HG02973 (cell line): ENCODE measurements around the gene SOX12.
"Not testable (repeated sequence)": the region's sequence is repeated elsewhere in the genome, so short reads cannot be mapped to it uniquely, and the experiment has no call there.

Source experiments
- ATAC-seq: cut with Tn5 transposase; IDR thresholded peaks from one replicate; pipeline ENCODE4 v1.9.1; 2021; ENCODE audit warnings: moderate library complexity; ENCODE audit not compliant: unreplicated experiment

SOX12 gene

DNA sequence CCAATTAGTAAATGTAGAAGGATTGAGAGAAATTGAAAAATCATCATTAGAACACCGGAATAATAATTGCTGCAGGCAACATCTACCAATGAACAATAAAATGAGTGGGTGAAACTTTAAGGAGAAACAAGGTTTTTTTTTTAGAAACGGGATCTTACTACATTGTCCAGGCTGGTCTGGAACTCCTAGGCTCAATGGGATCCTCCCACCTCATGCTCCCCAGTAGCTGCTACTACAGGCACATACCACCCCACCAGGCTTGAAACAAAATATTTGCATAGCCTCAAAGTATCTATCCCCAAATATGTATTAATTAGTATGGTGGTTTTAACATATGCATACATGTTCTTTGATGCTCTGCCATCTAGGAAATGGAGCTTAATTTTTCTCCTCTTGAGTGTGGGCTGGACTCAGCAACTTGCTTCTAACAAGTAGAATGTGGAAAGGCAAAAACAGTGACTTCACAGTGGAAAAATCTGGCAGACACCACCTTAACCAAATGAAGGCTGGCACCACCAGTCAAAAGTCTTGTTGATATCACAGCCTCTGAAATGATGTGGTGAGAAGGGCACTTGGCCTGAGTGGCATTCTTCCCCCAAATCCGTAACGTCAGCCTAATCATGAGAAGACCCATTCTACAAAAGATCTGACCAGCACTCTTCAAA, 33.7 kb downstream of the SOX12 start:
- no peak for ATAC-seq

DNA sequence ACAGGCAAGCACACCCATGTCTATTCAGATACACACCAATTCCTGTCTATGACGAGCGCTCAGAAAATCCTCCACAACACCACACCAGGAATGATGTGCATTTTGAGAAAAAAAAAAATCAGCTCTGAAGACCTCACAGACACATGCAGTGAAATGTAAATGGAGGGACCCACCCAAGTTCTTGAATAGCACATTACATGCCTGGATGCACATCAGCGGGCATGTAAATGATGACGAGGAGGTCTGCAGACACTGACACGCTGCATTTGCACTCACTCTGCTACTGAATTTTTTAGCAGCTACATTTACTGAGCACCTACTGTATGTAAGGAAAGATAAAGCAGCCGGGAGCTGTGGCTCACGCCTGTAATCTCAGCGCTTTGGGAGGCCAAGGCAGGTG, 36.2 kb downstream of the SOX12 start:
- no peak for ATAC-seq

DNA sequence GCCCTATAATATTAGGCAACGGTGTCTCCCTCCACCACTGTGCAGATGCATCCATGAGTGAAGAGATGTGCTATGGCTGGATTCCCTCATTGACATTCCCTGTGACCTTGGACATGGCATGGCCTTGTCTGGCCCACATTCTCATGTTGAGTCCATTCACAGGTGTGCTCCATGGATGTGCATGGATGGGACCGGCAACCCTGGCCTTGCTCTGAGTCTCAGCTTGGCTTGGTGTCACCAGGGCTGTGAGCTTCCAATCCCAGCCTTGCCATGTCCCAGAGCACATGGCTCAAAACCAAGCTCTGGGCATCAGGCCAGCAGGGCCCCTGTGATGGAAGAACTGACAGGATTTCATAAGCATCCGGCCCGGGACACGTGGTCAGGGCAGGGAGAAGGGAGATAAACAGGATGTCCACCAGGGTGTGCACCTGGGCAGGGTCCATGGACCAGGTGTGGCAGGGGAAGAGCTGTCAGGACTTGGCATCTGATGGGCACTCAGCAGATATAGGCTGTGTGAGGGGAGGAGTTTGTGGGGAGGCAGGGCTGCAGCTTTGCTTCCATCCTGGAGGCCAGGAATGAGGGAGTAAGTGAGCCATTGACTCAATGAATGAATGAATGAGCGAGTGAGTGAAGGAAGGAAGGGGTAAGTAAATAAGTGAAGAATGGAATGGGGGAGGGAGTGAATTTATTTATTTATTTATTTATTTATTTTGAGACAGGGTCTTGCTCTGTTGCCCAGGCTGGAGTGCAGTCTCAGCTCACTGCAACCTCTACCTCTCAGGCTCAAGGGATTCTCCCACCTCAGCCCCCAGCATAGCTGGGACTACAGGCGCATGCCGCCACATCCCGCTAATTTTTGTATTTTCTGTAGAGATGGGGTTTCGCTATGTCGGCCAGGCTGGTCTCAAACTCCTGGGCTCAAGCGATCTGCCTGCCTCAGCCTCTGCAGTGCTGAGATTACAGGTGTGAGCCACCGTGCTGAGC, 37.2 kb downstream of the SOX12 start:
- no peak for ATAC-seq

DNA sequence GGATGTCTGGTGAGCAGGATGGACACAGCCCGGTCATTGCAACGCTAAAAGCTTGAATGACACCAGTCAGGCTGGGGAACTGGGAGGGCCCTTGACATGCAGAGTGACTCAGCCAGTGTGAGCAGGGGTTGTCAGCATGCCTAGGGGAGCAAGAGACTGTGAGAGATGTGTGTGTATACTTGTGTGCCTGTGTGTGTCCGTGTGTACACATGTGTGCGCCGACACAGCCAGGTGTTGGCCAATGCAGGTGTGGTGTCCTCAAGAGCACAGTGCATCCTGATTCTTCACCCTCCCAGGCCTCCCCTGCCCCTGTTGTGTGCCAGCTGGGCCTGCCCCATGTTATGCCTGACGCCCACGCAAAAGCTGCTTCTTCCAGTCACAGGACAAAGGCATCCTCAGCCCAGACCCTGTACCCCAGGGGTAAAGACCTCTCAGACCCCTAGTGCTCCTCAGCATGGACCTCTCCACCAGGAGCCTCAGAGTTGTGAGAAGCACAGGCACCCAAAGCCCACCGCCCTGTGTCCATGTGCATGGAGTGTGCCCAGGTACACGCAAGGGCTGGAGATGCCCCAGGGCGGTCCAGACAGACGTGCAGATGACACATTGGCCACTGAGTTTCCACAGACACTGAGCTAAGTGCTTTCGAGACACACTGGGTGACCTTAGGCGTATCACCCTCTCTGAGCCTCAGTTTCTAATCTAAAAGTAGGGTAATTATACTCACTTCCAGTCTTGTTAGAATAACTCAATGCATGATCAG, 38.1 kb downstream of the SOX12 start:
- no peak for ATAC-seq

DNA sequence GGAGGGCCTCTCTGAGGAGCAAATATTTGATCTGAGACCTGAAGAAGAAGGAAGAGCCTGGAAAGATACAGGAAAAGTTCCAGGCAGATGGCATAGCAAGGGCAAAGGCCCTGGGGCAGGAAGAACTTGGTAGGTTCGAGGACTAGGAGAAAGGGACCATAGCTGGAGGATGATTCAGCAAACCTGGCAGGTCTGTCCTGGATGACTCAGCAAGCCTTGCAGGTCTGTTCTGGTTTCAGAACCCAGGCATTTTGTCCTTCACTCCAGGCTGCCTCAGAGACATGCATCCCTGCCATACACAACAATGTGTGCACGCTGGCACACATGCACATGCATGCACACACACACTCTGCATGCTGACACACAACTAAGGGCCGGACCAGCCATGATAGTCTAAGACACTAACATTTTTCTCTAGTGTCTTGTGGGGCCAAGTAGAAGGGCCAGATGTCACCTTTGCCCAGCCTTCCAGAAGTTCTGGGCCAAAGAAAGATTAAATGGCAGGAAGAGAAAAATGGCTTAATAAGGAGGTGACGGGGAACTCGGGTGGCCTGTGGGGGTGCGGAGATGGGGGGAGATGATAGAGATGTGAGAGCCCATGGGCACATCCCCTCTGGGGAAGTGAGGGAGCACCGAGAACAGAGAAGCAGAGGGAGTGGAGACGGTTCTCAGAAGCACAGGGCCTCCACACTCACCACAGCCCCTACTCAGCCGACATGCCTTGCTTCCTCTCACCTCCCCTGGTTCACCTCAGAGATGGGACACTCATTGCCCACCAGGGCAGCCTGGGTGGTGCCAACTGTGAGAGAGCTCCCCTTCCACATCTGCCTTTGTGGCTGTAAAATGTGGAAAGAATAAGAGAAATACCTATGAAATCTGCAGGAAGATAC, 39.8 kb downstream of the SOX12 start:
- ATAC-seq = no peak

DNA sequence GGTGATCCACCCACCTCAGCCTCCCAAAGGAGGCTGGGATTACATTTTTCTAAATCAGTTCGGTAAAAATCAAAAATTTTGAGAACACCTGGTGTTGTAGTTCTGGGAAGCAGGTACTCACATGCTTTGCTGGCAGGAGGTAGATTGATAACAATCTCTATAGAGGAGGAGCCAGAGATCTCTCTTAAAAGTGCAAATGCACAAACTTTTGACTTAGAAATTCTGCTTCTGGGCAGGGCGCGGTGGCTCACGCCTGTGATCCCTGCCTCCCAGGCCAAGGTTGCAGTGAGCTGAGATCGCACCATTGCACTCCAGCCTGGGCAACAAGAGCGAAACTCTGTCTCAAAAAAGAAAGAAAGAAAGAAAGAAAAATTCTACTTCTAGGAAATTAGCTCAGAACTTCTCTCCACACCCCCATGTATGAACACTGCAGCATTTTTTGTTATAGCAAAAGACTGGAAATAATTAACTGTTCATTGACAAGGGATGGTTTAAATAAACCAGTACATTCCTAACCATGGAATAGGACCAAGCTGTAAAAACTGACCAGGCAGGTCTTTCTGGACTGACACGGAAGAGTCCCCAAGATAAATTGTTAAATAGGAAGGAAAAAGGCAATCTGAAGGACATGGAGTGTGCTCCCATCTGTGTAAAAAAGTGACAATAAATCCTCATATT, 40.8 kb downstream of the SOX12 start:
- ATAC-seq = no peak

DNA sequence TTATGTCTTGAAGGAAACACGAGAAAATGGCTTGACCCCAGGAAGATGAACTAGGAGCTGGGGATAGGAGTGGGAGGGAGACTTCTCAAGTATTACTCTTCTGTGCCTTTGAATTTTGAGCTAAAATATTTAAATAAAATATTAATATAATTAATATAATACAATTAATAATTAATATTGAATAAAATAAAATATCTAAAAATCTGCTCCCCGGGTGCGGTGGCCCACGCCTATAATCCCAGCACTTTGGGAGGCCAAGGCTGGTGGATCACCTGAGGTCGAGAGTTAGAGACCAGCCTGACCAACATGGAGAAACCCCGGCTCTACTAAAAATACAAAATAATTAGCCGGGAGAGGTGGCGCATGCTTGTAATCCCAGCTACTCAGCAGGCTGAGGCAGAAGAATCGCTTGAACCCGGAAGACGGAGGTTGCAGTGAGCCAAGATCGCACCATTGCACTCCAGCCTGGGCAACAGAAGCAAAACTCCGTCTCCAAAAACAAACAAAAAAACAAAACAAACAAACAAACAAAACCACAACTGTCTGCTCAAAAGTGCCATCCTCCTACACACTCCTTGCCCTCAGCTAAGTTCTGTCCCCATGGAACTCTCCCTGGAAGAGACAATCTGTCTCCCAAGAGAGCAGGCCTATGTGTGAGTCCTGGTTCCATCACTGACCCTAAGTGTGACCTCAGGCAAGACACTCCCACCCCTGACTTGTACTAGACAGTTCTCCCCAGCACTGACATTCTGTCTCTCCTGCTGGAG, 41.5 kb downstream of the SOX12 start:
- no peak for ATAC-seq

DNA sequence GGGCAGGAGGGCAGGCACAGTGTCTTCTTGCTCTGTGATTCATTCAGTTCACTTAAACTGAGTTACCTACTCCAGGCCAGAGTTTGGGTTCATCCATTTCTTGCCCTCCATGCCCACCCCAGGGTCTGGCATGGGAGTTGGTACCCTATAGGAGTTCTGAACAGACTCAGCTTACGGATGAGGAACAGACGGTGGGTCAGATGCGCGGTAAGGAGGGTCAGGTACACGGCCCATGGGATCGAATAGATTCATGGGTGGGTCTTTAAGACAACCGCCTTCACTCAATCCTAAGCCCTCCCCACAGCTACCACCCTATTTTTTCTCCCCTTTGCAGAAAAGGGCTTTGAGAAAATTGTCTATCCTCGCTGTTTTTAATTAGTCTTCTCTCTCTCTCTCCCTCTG, 42.1 kb downstream of the SOX12 start:
- no peak for ATAC-seq

DNA sequence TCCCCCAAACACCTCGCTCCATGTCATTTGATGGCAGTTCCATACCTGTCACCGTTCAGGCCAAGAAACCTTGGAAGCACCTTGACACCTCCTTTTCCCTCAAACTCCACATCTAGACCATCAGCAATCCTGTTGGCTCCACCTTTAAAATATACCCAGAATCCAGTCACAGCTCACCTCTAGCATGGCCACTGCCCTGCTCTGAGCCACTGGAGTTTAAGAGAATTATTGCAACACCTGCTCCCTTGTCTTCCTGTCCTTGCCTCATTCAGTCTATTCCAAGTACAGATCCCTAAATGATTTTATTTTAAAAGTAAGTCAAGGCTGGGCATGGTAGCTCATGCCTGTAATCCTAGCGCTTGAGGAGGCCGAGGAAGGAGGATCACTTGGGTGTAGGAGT, 43.6 kb downstream of the SOX12 start:
- no peak for ATAC-seq

DNA sequence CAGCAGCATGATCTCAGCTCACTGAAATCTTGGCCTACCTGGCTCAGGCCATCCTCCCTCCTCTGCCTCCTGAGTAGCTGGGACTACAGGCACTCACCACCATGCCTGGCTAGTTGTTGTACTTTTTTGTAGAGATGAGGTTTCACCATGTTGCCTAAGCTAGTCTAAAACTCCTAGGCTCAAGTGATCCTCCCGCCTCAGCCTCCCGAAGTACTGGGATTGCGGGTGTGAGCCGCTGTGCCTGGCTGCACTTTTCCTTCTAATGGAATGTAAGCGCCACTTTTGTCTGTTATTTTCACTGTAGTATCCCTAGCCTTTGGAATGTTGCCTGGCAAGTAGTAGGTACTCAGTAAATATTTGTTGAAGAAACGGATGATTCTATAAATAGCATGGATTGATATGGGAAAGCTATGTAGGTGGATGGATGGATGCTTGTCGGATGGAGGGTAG, 44.8 kb downstream of the SOX12 start:
- no peak for ATAC-seq

DNA sequence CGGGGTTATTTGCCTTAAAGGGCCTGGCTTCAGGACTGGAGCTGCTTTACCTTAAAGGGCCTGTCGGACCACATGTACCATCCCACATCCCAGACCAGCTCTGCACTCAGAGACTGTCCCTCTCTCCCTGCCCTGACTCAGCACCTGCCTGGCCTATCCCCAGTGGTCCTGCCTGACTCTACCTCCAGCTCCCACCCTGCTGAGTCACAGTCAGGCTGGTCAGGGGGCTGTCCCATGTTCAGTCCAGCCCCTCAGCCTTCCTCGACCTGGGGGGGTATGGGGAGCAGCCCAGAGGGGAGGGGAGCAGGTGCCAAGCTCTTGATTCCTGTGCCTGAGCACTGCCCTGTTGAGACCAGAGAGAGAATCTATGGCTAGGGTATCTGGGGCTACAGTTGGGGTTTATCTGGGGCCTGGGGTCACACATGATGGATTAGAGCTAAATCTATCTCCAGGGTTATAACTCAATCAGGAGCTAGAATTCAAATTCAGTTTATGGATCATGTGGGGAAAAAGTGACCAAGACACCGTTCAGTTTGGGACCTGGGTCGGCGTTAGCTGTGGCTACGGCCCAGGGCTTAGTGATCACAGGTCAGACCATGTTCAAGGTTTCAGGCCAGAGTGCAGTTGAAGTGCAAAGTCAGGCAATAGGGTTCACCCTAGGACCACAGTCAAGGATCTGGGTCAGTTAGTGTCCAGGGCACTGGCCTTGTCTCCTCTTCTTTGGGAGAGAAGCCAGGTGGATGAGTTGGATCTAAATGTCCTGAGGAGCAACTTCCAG, 45.8 kb downstream of the SOX12 start:
- no peak for ATAC-seq

DNA sequence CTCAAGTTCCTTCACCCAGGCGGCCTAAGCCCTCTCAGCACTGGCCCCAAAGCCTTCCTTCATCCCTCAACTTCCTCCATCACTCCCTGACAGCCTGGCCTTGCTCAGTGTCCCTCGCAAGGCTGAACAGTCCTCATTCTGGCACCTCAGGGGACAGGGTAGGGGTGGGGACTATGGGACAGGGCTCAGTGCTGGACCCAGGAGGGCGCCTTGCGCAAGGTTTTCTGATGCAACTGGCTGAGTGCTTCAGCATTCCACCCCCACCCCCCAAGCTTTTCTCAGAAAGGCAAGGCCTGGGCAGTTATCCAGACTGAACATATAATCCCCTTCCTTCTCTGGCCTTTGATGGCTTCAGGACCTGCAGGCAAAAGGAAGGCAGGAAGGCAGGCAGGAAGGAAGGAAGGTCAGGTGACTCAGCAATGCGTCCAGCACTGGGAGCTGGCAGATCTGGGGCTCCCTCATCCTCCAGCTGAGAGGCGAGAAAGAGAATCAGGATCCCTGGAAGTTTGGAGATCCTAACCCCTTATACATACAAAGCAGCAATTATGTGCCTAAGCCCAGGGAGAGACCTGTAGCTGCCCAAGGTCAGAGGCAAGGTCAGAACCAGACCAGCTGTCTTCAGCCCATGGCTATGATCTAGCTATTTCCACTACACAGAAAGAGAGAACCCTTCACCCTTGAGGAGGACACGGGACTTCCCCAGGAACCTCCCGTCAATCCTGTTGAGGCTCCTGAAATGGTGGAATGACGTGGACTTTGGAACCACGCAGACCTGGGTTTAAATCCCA, 46.6 kb downstream of the SOX12 start:
- no peak for ATAC-seq

DNA sequence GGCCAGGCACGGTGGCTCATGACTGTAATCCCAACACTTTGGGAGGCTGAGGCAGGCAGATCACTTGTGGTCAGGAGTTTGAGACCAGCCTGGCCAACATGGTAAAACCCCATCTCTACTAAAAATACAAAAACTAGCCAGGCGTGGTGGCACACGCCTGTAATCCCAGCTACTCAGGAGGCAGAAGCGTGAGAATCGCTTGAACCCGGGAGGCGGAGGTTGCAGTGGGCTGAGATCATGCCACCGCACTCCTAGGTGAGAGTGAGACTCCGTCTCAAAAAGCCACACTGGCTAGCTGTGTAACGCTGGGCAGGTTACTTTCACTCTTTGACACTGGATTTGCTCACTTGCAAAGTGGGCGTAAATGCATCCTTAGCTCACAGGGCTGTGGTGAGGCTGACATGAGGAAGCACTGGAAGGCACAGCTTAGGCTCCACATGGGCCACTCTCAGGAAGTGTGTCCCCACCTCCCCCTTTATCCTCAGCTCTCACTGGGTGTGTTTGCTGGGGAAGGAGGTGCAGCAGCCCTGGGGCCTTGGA, 47.3 kb downstream of the SOX12 start:
- ATAC-seq = not testable (repeated sequence)

DNA sequence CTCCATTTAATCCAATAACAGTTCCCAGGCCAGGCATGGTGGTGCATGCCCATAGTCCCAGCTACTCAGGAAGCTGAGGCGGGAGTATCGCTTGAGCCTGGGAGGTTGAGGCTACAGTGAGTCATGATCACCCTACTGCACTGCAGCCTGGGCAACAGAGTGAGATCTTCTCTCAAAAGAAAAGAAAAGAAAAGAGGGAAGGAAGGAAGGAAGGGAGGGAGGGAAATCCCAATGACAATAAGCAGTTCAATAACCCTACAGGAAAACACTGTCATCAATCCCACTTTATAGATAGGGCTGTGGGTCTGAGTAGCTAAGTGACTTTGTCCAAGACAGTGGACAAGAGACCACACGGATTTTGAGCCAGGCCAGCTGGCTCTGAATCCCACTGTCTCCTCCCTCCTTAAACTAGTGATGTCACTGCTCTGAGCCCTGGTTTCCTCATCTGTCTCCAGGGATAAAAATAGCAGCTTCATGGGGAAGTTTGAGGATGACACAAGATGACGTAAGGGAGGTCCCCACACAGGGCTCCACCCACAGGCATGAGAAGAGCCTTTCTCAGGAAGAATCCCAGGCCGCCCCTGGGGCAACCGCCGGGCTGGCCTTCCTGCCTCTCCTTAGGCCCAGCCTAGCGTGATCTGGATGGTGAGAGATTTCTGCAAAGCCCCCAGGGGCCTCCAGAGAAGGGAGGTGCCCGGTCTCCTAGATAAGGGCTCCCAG, 48.0 kb downstream of the SOX12 start:
- no peak for ATAC-seq

DNA sequence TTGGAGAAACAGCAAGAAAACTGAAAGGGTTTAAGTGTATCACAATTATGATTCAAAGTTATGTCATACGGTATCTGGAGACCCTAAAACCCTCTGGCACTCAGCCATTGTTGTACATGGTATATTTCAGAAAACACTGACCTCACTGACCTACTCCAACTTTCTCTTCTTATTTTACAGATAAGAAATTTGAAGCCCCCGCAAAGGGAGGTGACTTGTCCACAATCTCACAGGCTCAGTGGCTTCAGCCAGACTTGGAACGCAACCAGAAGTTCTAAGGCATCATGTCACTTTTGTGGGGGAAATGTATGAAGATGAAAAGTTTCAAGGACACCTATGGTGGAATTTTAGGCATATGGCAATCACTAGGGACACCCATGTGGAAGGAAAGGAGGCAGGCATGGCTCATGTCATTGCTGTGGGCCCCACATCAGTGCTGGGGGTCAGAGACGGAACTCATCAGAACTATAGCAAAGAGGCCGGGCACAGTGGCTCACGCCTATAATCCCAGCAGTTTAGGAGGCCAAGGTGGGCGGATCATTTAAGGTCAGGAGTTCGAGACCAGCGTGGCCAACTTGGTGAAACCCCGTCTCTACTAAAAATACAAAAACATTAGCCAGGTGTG, 50.0 kb downstream of the SOX12 start:
- ATAC-seq = no peak

DNA sequence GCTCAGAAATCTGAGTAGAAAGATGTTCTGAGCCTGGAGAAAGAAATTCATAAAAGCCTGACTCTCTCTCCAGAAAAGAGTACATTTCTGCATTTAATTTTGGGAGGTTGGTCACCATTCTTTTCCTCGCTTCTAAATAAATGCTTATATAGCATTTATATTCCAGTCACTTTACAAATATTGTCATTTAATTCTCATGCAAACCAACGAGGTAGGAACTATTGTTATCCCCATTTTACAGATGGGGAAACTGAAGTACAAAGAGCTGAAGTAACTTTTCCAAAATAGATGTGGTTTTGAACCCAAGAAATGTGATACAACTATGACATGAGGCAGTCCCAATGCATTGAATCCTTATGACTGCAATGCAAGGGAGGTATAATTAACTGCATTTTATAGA, 50.7 kb downstream of the SOX12 start:
- ATAC-seq = no peak
